Panc1 (cell line): ENCODE measurements around the gene ENOX1. TPM values are rescaled to one million over a fixed set of nuclear protein-coding genes. Genes with fewer than 3 reads are reported as not detected.

ENCODE experiments used
- ATAC-seq: fragments of 200-7000 bp; cut with Tn5 transposase; 2 replicates; pipeline ENCODE4 v1.9.1; 2020; ENCODE audit warnings: mild to moderate bottlenecking, moderate library complexity
- BruUV-seq: library from RNA; stranded (reverse); fragments of 400-500 nt; replicated peaks from 2 replicates; lab custom pipeline; 2021; lab: Mats Ljungman, UMichigan
- CTCF ChIA-PET: fragments of 300-600 bp; sonication (Branson Sonifier 250); formaldehyde crosslinking; loops from one replicate; lab custom pipeline; 2022; ENCODE audit warnings: antibody characterized with exemption; lab: Charles Lee
- POLR2A ChIA-PET: fragments of 300-600 bp; sonication (Branson Sonifier 250); formaldehyde crosslinking; loops from one replicate; lab custom pipeline; 2022; ENCODE audit warnings: antibody characterized with exemption; lab: Charles Lee
- DNase-seq: peaks from one replicate; pipeline ENCODE4 v3.0.0-alpha.2; 2010; ENCODE audit warnings: low read depth, low spot score
- H3K27ac ChIP-seq: 2 replicates; pipeline ENCODE4 v1.5.1; 2011; ENCODE audit warnings: mild to moderate bottlenecking, low read length, inconsistent platforms
- H3K27me3 ChIP-seq: fragments of 200-500 bp; sonication (Bioruptor generic); 2 replicates; pipeline ENCODE4 v1.6.0; 2014; ENCODE audit warnings: low read length, inconsistent platforms; ENCODE audit not compliant: control insufficient read depth, insufficient read depth
- H3K36me3 ChIP-seq: fragments of 200-500 bp; sonication (Bioruptor generic); 2 replicates; pipeline ENCODE4 v1.5.1; 2014; ENCODE audit warnings: inconsistent platforms, mild to moderate bottlenecking, low read length, moderate library complexity; ENCODE audit not compliant: control insufficient read depth, insufficient read depth
- H3K4me1 ChIP-seq: 2 replicates; pipeline ENCODE4 v1.5.1; 2011; ENCODE audit warnings: inconsistent platforms, mild to moderate bottlenecking, low read length, moderate library complexity; ENCODE audit not compliant: control insufficient read depth, insufficient read depth
- H3K4me3 ChIP-seq, 2 experiments: 2 replicates each; pipeline ENCODE4 v1.5.1; 2011 to 2012; ENCODE audit warnings: low read depth in 2 of 2, low read length in 2 of 2, mild to moderate bottlenecking in 2 of 2, inconsistent platforms in 1 of 2, moderate library complexity in 1 of 2
- H3K9me3 ChIP-seq: fragments of 200-500 bp; sonication (Bioruptor generic); 2 replicates; pipeline ENCODE4 v1.5.1; 2014; ENCODE audit warnings: low read depth, mild to moderate bottlenecking, inconsistent platforms, low read length, moderate library complexity; ENCODE audit not compliant: control insufficient read depth, insufficient read depth
- CTCF ChIP-seq: fragments of 450-650 bp; IDR thresholded peaks from 2 replicates; pipeline ENCODE4 v1.5.1; 2017; ENCODE audit warnings: mild to moderate bottlenecking
- POLR2AphosphoS5 ChIP-seq: IDR thresholded peaks from 2 replicates; pipeline ENCODE4 v1.6.1; 2012; ENCODE audit warnings: mild to moderate bottlenecking, low read depth, low read length, moderate library complexity
- REST ChIP-seq, 2 experiments: IDR thresholded peaks; 2 replicates each; pipeline ENCODE4 v1.6.1; 2011 to 2012; ENCODE audit warnings: low read depth in 2 of 2, control low read depth in 1 of 2, low read length in 1 of 2, mild to moderate bottlenecking in 1 of 2, moderate library complexity in 1 of 2; ENCODE audit not compliant: insufficient read depth in 1 of 2
- SIN3A ChIP-seq: IDR thresholded peaks from 2 replicates; pipeline ENCODE4 v1.6.1; 2012; ENCODE audit warnings: low read depth, mild to moderate bottlenecking, low read length, moderate library complexity, borderline replicate concordance; ENCODE audit not compliant: insufficient read depth
- TCF7L2 ChIP-seq: IDR thresholded peaks from 2 replicates; pipeline ENCODE4 v1.6.1; 2011; ENCODE audit warnings: mild to moderate bottlenecking, low read depth, low read length, inconsistent platforms
- in situ Hi-C: cut with HindIII; loops from 2 replicates; pipeline ENCODE4 v1.10.0; 2016; ENCODE audit warnings: low sequenced_read_pairs, low pct_unique_long_range_greater_than_20kb
- intact Hi-C: fragments of 100-400 bp; cut with micrococcal nuclease; formaldehyde crosslinking; loops from one replicate; pipeline ENCODE4 v1.10.0; 2022; ENCODE audit not compliant: unreplicated experiment
- total RNA-seq: library from RNA; stranded (reverse); gene quantifications from one replicate; pipeline ENCODE4 v1.2.1, GENCODE V29; 2021; ENCODE audit not compliant: unreplicated experiment

The ENOX1 gene
- total RNA-seq, 1 experiment from 2014 or later, result 0.23 TPM

GRCh38 chr13:43666403-43666802 lies 120.4 kb downstream of the ENOX1 start:
- Histone ChIP-seq H3K36me3 (no peaks in the 10 kb centered on the region), H3K4me3 (no peak overlapping the region), H3K9me3 (no peaks in the 10 kb centered on the region), H3K27ac (no peak overlapping the region), H3K27me3 (no peaks in the 10 kb centered on the region), H3K4me1 (no peaks in the 10 kb centered on the region)
- no peak for ATAC-seq
- no peak for DNase-seq
- POLR2A ChIA-PET, result no interaction called here
- TF ChIP-seq TCF7L2, result no peak
- no peak for TF ChIP-seq POLR2AphosphoS5
- no peak for TF ChIP-seq SIN3A
- CTCF ChIA-PET, result no interaction called here
- no TSS peak for BruUV-seq
- in situ Hi-C loops, result no loop called here
- intact Hi-C loops, result no loop called here

GRCh38 chr13:43665388-43665787 lies 121.4 kb downstream of the ENOX1 start:
- no peak for ATAC-seq
- CTCF ChIA-PET, result no interaction called here
- TF ChIP-seq REST (IDR thresholded peaks at IDR 0.05; ENCODE audit: insufficient read depth in 1 of 2, low read depth in 2 of 2, low read length in 1 of 2) (no peak), CTCF (no peak), TCF7L2 (no peak), SIN3A (no peak), POLR2AphosphoS5 (no peak)
- Histone ChIP-seq H3K36me3 (no peaks in the 10 kb centered on the region), H3K4me1 (no peaks in the 10 kb centered on the region), H3K27ac (no peak overlapping the region), H3K9me3 (no peaks in the 10 kb centered on the region), H3K27me3 (no peaks in the 10 kb centered on the region), H3K4me3 (no peak overlapping the region)
- DNase-seq, result no peak
- BruUV-seq, result no TSS peak
- in situ Hi-C loops (no loop called here), intact Hi-C loops (no loop called here)
- POLR2A ChIA-PET, result no interaction called here

GRCh38 chr13:43664700-43665191 lies 122.0 kb downstream of the ENOX1 start:
- Histone ChIP-seq H3K36me3 (no peaks in the 10 kb centered on the region), H3K27me3 (no peaks in the 10 kb centered on the region), H3K4me3 (no peak overlapping the region), H3K9me3 (no peaks in the 10 kb centered on the region), H3K4me1 (no peaks in the 10 kb centered on the region), H3K27ac (no peak overlapping the region)
- intact Hi-C loops (no loop called here), in situ Hi-C loops (no loop called here)
- POLR2A ChIA-PET, result no interaction called here
- ATAC-seq (no peak), DNase-seq (no peak)
- BruUV-seq, result no TSS peak
- CTCF ChIA-PET, result no interaction called here
- no peak for TF ChIP-seq CTCF
- TF ChIP-seq TCF7L2, result no peak
- no peak for TF ChIP-seq REST (IDR thresholded peaks at IDR 0.05; ENCODE audit: insufficient read depth in 1 of 2, low read depth in 2 of 2, low read length in 1 of 2)
- no peak for TF ChIP-seq SIN3A
- no peak for TF ChIP-seq POLR2AphosphoS5
